GM12892 (cell line): ENCODE measurements around the gene WDR38.

Source experiments
- POLR2A ChIP-seq: IDR thresholded peaks from 2 replicates; pipeline ENCODE4 v1.6.1; 2011; ENCODE audit warnings: low read depth, low read length, control low read depth
- TAF1 ChIP-seq: IDR thresholded peaks from 2 replicates; pipeline ENCODE4 v1.6.1; 2011; ENCODE audit warnings: low read depth, mild to moderate bottlenecking, control low read depth, low read length, borderline replicate concordance

DNA sequence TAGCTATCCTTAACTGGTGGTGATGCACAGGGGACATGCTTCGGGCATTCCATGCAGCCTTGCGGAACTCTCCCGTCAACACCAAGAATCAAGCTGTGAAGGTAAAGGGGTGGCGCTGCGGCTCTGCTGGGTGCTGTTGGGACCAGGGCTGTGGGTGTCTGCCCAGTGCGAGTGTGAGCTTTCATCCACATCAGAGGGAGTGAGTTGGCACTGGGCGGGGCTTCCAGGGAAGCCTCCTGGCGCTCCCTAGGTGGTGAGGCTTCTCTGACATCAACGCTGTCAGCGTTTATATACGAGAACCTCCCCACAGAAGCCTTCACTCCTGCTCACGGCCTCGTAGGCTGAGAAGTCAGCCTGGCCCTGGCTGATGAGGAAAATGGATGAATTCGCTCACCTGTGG is 20.4 kb downstream of the WDR38 start:
- TF ChIP-seq POLR2A (no peak), TAF1 (no peak)
